ENCODE results near the gene SPOUT1.

DNA sequence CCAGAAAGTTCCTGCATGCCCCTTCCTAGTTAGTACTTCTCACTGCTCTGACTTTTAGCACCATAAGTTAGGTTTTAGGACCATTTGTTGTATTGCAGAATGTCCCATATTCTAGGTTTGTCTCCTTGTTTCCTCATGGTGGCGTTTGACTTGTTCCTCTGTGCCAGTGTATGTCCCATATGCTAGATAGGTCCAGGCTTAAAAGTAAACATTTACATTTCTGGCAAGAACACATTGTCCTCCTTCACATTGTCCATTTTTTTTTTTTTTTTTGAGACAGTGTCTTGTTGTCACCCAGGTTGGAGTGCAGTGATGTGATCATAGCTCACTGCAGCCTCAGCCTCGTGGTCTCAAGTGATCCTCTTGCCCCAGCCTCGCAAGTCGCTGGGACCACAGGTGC lies 27.1 kb downstream of the SPOUT1 start:
- TF ChIP-seq, protein P1, sequence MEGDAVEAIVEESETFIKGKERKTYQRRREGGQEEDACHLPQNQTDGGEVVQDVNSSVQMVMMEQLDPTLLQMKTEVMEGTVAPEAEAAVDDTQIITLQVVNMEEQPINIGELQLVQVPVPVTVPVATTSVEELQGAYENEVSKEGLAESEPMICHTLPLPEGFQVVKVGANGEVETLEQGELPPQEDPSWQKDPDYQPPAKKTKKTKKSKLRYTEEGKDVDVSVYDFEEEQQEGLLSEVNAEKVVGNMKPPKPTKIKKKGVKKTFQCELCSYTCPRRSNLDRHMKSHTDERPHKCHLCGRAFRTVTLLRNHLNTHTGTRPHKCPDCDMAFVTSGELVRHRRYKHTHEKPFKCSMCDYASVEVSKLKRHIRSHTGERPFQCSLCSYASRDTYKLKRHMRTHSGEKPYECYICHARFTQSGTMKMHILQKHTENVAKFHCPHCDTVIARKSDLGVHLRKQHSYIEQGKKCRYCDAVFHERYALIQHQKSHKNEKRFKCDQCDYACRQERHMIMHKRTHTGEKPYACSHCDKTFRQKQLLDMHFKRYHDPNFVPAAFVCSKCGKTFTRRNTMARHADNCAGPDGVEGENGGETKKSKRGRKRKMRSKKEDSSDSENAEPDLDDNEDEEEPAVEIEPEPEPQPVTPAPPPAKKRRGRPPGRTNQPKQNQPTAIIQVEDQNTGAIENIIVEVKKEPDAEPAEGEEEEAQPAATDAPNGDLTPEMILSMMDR (conservative IDR thresholded peaks at IDR 0.05; ENCODE audit: low read depth, low read length), result no peak
- TF ChIP-seq EZH2 (IDR thresholded peaks at IDR 0.05; ENCODE audit: borderline replicate concordance, low read depth, low read length, poor library complexity, severe bottlenecking), result no peak
